Psoas muscle (tissue), 8 donors: ENCODE measurements around the gene EPS8L3. TPM values are rescaled to one million over a fixed set of nuclear protein-coding genes. Genes with fewer than 3 reads are reported as not detected.
A peak's percentile ranks its signal among the peaks of the same experiment; 100 is the strongest.
"Not testable (repeated sequence)": the region's sequence is repeated elsewhere in the genome, so short reads cannot be mapped to it uniquely, and the experiment has no call there.

ENCODE experiments used
- ATAC-seq, 4 donors: fragments of 200-7000 bp; cut with Tn5 transposase; one replicate each; pipeline ENCODE4 v1.9.1; 2020; ENCODE audit warnings: moderate library complexity in 3 of 4, mild to moderate bottlenecking in 2 of 4
- DNase-seq, 2 donors: peaks; one replicate each; pipeline ENCODE4 v3.0.0-alpha.2; 2020
- H3K27ac ChIP-seq: fragments of 200-600 bp; one replicate; pipeline ENCODE4 v1.8.0; 2022
- H3K27me3 ChIP-seq, 3 donors: fragments of 200-600 bp in 1 of 3; one replicate each; pipeline versions ENCODE4 v1.6.1 to v1.8.0; 2013 to 2022; ENCODE audit warnings: low read length in 2 of 3, mild to moderate bottlenecking in 2 of 3, moderate library complexity in 1 of 3; ENCODE audit not compliant: insufficient read depth in 3 of 3
- H3K36me3 ChIP-seq, 2 donors: fragments of 200-600 bp in 1 of 2; one replicate each; pipeline versions ENCODE4 v1.6.1 to v1.8.0; 2013 to 2022; ENCODE audit warnings: low read depth in 1 of 2, mild to moderate bottlenecking in 1 of 2, moderate library complexity in 1 of 2; ENCODE audit not compliant: insufficient read depth in 1 of 2
- H3K4me1 ChIP-seq: fragments of 200-600 bp; one replicate; pipeline ENCODE4 v1.8.0; 2022
- H3K4me3 ChIP-seq: fragments of 200-600 bp; one replicate; pipeline ENCODE4 v1.8.0; 2022; ENCODE audit warnings: mild to moderate bottlenecking
- H3K9me3 ChIP-seq: fragments of 200-600 bp; one replicate; pipeline ENCODE4 v1.8.0; 2022
- WGBS, 3 donors: extraction: QIAGEN DNeasy Blood & Tissue Kit; methylation state at CpG; one replicate each; pipeline versions ENCODE4 v1.1.6 to v1.1.7; 2013; 5-methylcytosine and 5-hydroxymethylcytosine counted together
- intact Hi-C, 2 donors: fragments of 100-400 bp; cut with DNase I; formaldehyde crosslinking; loops; one replicate each; pipeline versions ENCODE4 v1.11.0 to v1.14.2; 2022
- polyA plus RNA-seq, 3 donors: library from polyadenylated mRNA; stranded (reverse); fragments of 200-250 nt; gene quantifications; one replicate each; pipeline ENCODE4 v1.2.3, GENCODE V29; 2013
- total RNA-seq, 4 donors: library from RNA; stranded (reverse); fragmentation: NEBNext Ultra II Directional in 2 of 4; extraction: Animal tissue kit (Norgen Biotek cat#: 25700) in 2 of 4; gene quantifications; one replicate each; pipeline versions ENCODE4 v1.2.1 to v1.2.4, GENCODE V29; 2021 to 2023
- TF ChIP-seq, protein P1 (sequence below): fragments of 200-600 bp; IDR thresholded peaks from one replicate; pipeline ENCODE4 v1.8.0; 2022; ENCODE audit warnings: antibody characterized with exemption
- donor health status: healthy with polysubstance abuse.
- donor health status: DM: no; HTN: no; CAD: no; lungs with moderate emphysema.
- donor health status: Bipolar disorder and iron deficiency.
- donor health status: healthy.
- donor health status: DM: yes; HTN: yes; CAD: no.
- donor health status: DM: no; HTN: no; CAD: no.
- donor health status: DM: no; HTN: no; CAD: no.
- donor health status: DM: yes; HTN: yes; CAD: no.

EPS8L3 gene
- total and polyA plus RNA-seq, 7 donors: 0.03 to 0.64 (median 0.57) TPM; not detected in 4

DNA sequence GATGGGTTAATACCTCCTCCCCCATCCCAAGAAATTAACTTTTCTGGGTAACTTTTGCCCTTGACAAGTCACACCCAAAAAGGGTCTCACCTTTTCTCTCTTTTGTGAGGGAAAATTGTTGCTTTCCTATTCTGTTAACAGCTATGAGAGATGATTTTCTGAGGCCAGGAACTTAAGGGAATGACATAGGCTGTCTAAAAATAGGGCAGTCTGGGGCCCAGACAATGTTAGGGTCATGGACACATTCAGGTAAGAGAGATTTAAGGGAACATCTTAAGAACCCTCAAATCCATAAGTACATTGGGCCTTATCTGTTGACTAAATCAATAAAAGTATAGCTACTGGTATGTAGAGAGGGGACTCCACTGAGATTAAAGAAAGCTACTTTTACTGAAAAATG is 14.5 kb downstream of the EPS8L3 start:
- intact Hi-C loops: no loop called here
- no peaks in the 10 kb centered on the region for H3K36me3 ChIP-seq
- H3K27ac ChIP-seq: no peak overlapping the region
- H3K9me3 ChIP-seq: no peaks in the 10 kb centered on the region
- DNase-seq: no peak
- no peaks in the 10 kb centered on the region for H3K27me3 ChIP-seq
- no peak for ATAC-seq
- no peaks in the 10 kb centered on the region for H3K4me1 ChIP-seq
- H3K4me3 ChIP-seq: no peak overlapping the region
- TF ChIP-seq, protein P1, sequence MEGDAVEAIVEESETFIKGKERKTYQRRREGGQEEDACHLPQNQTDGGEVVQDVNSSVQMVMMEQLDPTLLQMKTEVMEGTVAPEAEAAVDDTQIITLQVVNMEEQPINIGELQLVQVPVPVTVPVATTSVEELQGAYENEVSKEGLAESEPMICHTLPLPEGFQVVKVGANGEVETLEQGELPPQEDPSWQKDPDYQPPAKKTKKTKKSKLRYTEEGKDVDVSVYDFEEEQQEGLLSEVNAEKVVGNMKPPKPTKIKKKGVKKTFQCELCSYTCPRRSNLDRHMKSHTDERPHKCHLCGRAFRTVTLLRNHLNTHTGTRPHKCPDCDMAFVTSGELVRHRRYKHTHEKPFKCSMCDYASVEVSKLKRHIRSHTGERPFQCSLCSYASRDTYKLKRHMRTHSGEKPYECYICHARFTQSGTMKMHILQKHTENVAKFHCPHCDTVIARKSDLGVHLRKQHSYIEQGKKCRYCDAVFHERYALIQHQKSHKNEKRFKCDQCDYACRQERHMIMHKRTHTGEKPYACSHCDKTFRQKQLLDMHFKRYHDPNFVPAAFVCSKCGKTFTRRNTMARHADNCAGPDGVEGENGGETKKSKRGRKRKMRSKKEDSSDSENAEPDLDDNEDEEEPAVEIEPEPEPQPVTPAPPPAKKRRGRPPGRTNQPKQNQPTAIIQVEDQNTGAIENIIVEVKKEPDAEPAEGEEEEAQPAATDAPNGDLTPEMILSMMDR: no peak

DNA sequence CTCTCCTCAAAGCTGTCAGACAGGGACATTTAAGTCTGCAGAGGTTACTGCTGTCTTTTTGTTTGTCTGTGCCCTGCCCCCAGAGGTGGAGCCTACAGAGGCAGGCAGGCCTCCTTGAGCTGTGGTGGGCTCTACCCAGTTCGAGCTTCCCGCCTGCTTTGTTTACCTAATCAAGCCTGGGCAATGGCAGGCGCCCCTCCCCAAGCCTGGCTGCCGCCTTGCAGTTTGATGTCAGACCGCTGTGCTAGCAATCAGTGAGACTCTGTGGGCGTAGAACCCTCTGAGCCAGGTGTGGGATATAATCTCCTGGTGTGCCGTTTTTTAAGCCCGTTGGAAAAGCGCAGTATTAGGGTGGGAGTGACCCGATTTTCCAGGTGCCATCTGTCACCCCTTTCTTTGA is 15.4 kb downstream of the EPS8L3 start:
- intact Hi-C loops, H3K4me3 ChIP-seq, H3K9me3 ChIP-seq, H3K27ac ChIP-seq, DNase-seq, H3K36me3 ChIP-seq, H3K4me1 ChIP-seq, H3K27me3 ChIP-seq, ATAC-seq: not testable (repeated sequence)
- 91 to 93% (median 92%) methylated on average over 7 to 10 of the region's 10 CpGs for WGBS, 3 donors

DNA sequence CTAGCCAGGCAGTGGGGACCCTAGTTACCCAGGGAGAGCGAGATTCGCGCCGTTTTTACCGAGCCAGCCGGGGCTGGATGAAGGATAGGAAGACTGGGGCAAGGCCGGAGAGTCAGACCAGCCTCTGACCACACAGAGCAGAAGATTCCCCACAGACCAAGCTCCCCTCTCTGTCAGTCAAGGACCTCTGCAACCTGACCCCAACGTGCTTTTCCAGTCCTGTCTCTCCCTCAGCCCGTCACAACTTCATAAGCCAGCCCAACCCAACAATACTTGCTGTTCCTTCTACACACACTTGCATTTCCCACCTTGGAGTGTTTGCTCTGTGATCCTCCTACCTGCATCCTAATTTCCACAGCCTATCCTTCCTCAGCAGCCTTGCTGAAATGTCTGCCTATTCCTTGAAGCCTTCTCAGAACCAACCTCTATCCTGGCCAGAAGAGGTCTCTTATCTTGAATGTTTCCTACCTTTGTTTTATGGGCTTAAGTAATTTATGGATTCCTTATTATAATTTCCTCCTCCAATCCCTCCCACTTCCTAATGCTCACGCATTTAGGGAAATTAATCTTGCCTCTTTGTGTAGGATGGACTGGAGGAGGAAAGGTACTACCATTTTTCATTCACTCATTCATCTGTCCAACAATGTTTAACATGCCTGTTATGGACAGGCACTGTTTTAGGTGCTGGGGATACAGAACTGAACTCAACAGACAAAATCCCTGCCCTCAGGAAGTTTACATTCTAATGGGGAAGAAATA is 22.9 kb downstream of the EPS8L3 start, which contains the start of gene GSTM3:
TSS of gene GSTM3 (minus strand) at position 424 of the 759 bp plus-strand sequence. CDS start 751 bp downstream, outside the sequence.
- intact Hi-C loops: no loop called here
- peak; percentile 42 to 55 (median 46) for ATAC-seq
- 2 to 9% (median 7%) methylated on average over 9 to 10 of the region's 10 CpGs for WGBS, 3 donors
- H3K27ac ChIP-seq: peak within 1 kb of the TSS; percentile 80
- no peaks in the 10 kb centered on the region for H3K9me3 ChIP-seq
- H3K27me3 ChIP-seq: no peaks in the 10 kb centered on the region
- peaks cover 9% of the 10 kb centered on the region for H3K4me1 ChIP-seq
- TF ChIP-seq, protein P1: no peak
- DNase-seq: no peak
- peak within 1 kb of the TSS; percentile 86 for H3K4me3 ChIP-seq
- H3K36me3 ChIP-seq: peaks cover 0 to 23% of the 10 kb centered on the region in 2 donors

DNA sequence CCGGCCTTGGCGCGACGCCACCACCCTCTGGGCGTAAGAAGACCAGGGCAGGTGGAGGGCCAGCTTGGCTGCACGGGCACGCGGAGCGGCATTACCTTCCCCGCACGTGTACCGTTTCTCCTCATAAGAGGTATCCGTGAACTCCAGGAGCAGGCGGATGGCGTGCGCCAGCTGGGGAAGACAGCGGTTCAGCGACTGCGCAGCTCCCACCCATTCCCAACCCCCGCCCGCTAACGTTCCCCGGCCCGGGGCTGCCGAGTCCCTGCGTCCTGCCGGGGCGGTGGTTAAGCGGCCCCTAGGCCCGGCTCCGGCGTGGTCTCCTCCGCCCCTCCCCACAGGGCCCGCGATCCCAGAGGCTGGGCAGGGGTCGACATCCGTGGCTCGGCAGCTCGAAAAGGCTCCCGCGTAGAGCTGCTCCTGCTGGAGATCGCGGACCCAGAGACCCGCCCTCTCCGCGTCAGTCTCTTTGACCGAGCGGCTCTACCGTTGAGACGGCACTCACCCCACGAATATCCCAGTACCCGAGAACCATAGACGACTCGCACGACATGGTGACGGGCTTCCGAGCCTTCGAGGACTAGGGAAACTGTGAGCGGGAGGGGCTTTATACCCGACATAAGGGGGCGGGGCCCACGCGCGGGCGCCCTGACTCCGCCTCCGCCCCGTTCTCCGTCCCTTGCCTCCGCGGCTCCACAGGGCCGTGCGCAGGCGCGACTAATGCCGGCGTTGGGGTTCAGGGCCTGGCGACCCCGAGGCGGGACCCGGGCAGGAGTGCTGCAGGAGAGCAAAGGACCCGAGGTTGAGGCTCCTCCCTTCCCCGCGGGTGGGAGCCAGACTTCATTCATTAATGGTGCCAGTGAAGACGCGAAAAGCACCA is 23.7 kb downstream of the EPS8L3 start:
- TF ChIP-seq, protein P1: no peak
- ATAC-seq (peak; percentile 95 to 98 (median 98)), DNase-seq (peak; percentile 80 to 83)
- Histone ChIP-seq H3K27ac (peak overlapping the region; percentile 80), H3K9me3 (no peaks in the 10 kb centered on the region), H3K4me3 (peak overlapping the region; percentile 86), H3K27me3 (no peaks in the 10 kb centered on the region), H3K36me3 (peaks cover 0 to 23% of the 10 kb centered on the region in 2 donors), H3K4me1 (peaks cover 9% of the 10 kb centered on the region)
- 1 to 2% (median 1%) methylated on average over 77 to 86 of the region's 86 CpGs for WGBS, 3 donors
- intact Hi-C loops: no loop called here
